ENCODE data around the gene FAM177B.

GRCh38 chr1:222736470-222736869 lies 532 bp upstream of the FAM177B start:
- no peak for TF ChIP-seq CTCF (conservative IDR thresholded peaks at IDR 0.05 in 1 of 2, IDR thresholded peaks at IDR 0.05 in 1 of 2; ENCODE audit: low read depth in 1 of 2, low read length in 2 of 2)
- no peak for TF ChIP-seq EZH2 (IDR thresholded peaks at IDR 0.05; ENCODE audit: low read length, missing control alignments)

Measured in fibroblast of lung (primary cell).